ENCODE results near the gene CACNG3. TPM values are rescaled to one million over a fixed set of nuclear protein-coding genes. Genes with fewer than 3 reads are reported as not detected.

Gene CACNG3
- total RNA-seq, 2 donors from 2014 or later: not detected

DNA sequence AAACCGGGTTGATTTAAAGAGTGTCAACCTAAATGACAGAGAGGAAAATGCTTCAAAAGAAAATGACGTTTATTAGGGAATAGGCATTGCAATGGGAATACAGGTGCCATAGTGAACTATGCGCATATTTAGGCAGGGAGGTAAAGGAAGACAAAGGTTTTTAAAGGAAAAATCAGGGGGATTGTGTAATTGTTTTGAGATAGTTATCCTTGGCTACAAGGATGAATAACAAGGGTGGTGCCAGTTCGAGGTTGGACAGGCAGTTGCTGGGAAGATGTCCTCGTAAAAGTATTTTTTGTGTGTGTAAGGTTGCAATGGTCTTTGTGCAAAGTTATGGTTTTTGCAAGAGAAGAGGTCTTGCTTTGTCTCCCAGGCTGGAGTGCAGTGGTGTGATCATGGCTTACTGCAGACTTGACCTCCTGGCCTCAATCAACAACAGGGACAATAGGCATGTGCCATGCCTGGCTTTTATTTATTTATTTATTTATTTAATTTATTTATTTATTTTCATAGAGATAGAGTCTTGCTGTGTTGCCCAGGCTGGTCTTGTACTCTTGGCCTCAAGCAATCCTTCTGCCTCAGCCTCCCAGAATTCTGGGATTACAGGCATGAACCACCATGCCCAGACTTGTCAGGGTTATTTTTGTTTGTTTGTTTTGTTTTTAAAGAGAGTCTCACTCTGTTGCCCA lies 63.1 kb downstream of the CACNG3 start:
- no peak for TF ChIP-seq POLR2A (IDR thresholded peaks at IDR 0.05)
- TF ChIP-seq, protein P1, sequence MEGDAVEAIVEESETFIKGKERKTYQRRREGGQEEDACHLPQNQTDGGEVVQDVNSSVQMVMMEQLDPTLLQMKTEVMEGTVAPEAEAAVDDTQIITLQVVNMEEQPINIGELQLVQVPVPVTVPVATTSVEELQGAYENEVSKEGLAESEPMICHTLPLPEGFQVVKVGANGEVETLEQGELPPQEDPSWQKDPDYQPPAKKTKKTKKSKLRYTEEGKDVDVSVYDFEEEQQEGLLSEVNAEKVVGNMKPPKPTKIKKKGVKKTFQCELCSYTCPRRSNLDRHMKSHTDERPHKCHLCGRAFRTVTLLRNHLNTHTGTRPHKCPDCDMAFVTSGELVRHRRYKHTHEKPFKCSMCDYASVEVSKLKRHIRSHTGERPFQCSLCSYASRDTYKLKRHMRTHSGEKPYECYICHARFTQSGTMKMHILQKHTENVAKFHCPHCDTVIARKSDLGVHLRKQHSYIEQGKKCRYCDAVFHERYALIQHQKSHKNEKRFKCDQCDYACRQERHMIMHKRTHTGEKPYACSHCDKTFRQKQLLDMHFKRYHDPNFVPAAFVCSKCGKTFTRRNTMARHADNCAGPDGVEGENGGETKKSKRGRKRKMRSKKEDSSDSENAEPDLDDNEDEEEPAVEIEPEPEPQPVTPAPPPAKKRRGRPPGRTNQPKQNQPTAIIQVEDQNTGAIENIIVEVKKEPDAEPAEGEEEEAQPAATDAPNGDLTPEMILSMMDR (IDR thresholded peaks at IDR 0.05): no peak
- TF ChIP-seq POLR2AphosphoS5 (IDR thresholded peaks at IDR 0.05): no peak
- Histone ChIP-seq H3K9me3 (no peaks in the 10 kb centered on the region), H3K27me3 (replicated peaks; ENCODE audit: insufficient read depth) (no peaks in the 10 kb centered on the region), H3K4me3 (no peak overlapping the region), H3K36me3 (no peaks in the 10 kb centered on the region), H3K4me1 (replicated peaks) (no peaks in the 10 kb centered on the region), H3K27ac (no peak overlapping the region)
- no peak for DNase-seq (ENCODE audit: low spot score)
- intact Hi-C loops (cut with DNase I): no loop called here
- WGBS: 35% methylated on average over 5 of the region's 5 CpGs

DNA sequence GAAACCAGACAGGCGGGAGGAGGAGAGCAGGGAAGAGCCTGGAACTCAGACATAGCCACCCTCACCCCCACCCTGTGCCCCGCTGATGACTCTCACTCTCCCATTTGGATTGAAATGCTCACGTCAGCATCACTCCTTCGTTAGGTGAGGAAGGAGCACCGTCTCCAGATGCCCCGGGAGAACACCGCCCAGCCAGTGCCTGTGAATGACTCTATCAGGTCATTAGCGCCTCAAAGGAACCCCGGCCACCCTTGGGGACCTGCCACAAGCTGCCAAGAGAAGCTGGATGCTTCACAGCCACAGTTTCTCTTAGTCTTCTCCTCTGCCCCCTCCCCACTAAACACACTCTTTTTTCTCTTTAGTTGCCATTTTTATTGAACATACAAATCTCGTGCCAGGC lies 66.0 kb downstream of the CACNG3 start:
- no peaks in the 10 kb centered on the region for H3K36me3 ChIP-seq
- WGBS: 28% methylated on average over 10 of the region's 10 CpGs
- no peaks in the 10 kb centered on the region for H3K9me3 ChIP-seq
- H3K4me1 ChIP-seq (replicated peaks): no peaks in the 10 kb centered on the region
- intact Hi-C loops (cut with DNase I): no loop called here
- TF ChIP-seq POLR2AphosphoS5 (IDR thresholded peaks at IDR 0.05) (no peak), POLR2A (IDR thresholded peaks at IDR 0.05) (no peak)
- TF ChIP-seq, protein P1 (IDR thresholded peaks at IDR 0.05): no peak
- H3K27ac ChIP-seq: no peak overlapping the region
- H3K27me3 ChIP-seq (replicated peaks; ENCODE audit: insufficient read depth): no peaks in the 10 kb centered on the region
- DNase-seq (ENCODE audit: low spot score): no peak
- no peak overlapping the region for H3K4me3 ChIP-seq

DNA sequence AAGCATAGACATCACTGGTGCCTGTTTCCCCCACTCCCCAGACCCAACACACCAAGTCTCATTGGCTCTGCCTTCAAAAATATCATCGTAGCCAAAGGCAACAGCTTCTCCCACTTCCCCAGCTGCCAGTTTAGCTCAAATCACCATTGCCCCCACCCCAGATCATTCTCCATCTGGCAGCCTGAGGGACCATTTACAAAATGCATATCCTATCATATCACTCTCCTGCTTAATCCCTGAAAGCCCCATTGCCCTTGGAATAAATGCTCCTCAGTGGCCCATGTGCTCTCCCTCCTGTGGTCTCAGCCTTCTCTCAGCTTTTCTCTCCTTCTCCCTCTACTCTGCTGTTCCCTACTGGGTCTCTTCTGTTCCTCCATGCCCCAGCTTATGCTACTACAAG lies 68.3 kb downstream of the CACNG3 start:
- intact Hi-C loops (cut with DNase I): no loop called here
- Histone ChIP-seq H3K27ac (no peak overlapping the region), H3K27me3 (replicated peaks; ENCODE audit: insufficient read depth) (no peaks in the 10 kb centered on the region), H3K4me3 (no peak overlapping the region), H3K4me1 (replicated peaks) (no peaks in the 10 kb centered on the region), H3K9me3 (no peaks in the 10 kb centered on the region), H3K36me3 (no peaks in the 10 kb centered on the region)
- DNase-seq (ENCODE audit: low spot score): no peak
- TF ChIP-seq, protein P1 (IDR thresholded peaks at IDR 0.05): no peak
- TF ChIP-seq POLR2A (IDR thresholded peaks at IDR 0.05): no peak
- WGBS: 57% methylated on average over 1 of the region's 1 CpG

- Histone ChIP-seq H3K27me3 (replicated peaks; ENCODE audit: insufficient read depth) (no peaks in the 10 kb centered on the region), H3K27ac (no peak overlapping the region), H3K4me1 (replicated peaks) (no peaks in the 10 kb centered on the region), H3K4me3 (no peak overlapping the region), H3K9me3 (no peaks in the 10 kb centered on the region), H3K36me3 (no peaks in the 10 kb centered on the region)
- no peak for TF ChIP-seq POLR2AphosphoS5 (IDR thresholded peaks at IDR 0.05)
- WGBS: 63% methylated on average over 14 of the region's 14 CpGs
- intact Hi-C loops (cut with DNase I): no loop called here
- DNase-seq (ENCODE audit: low spot score): no peak
Observed at GRCh38 chr16:24328835-24329452, 72.8 kb downstream of the CACNG3 start.

- Histone ChIP-seq H3K27ac (no peak overlapping the region), H3K27me3 (replicated peaks; ENCODE audit: insufficient read depth) (no peaks in the 10 kb centered on the region), H3K9me3 (no peaks in the 10 kb centered on the region), H3K4me3 (no peak overlapping the region), H3K36me3 (no peaks in the 10 kb centered on the region), H3K4me1 (replicated peaks) (no peaks in the 10 kb centered on the region)
- TF ChIP-seq POLR2AphosphoS5 (IDR thresholded peaks at IDR 0.05) (no peak), POLR2A (IDR thresholded peaks at IDR 0.05) (no peak)
- TF ChIP-seq, protein P1 (IDR thresholded peaks at IDR 0.05): no peak
- intact Hi-C loops (cut with DNase I): no loop called here
- 85% methylated on average over 3 of the region's 3 CpGs for WGBS
- no peak for DNase-seq (ENCODE audit: low spot score)
Observed at GRCh38 chr16:24332178-24332577, 76.0 kb downstream of the CACNG3 start.
